ENCODE data around the gene RPL21.
"Not testable (repeated sequence)": the region's sequence is repeated elsewhere in the genome, so short reads cannot be mapped to it uniquely, and the experiment has no call there.

Gene RPL21

GRCh38 chr13:27259831-27260230 lies 8.5 kb downstream of the RPL21 start:
- no peak for DNase-seq

GRCh38 chr13:27261396-27261795 lies 10.0 kb downstream of the RPL21 start:
- DNase-seq = no peak

- DNase-seq = no peak
Measured at GRCh38 chr13:27263438-27263837, 12.1 kb downstream of the RPL21 start.

- DNase-seq = peak; percentile 60
Measured at GRCh38 chr13:27264181-27264580, 12.8 kb downstream of the RPL21 start.

GRCh38 chr13:27264648-27265047 lies 13.3 kb downstream of the RPL21 start:
- no peak for DNase-seq

GRCh38 chr13:27266917-27267316 lies 15.6 kb downstream of the RPL21 start:
- DNase-seq = no peak

- DNase-seq = no peak
Measured at GRCh38 chr13:27267596-27267995, 16.2 kb downstream of the RPL21 start.

GRCh38 chr13:27269114-27269665 lies 17.8 kb downstream of the RPL21 start:
- no peak for DNase-seq

GRCh38 chr13:27270594-27271520 lies 19.5 kb downstream of the RPL21 start, which contains the start of gene RASL11A:
Gene RASL11A, plus strand, starts transcription at chr13:27270830. Its CDS starts 115 bp downstream, at chr13:27270945.
- DNase-seq = peak; percentile 82

GRCh38 chr13:27271570-27272096 lies 20.3 kb downstream of the RPL21 start:
- no peak for DNase-seq

- no peak for DNase-seq
Measured at GRCh38 chr13:27273658-27274425, 22.5 kb downstream of the RPL21 start.

GRCh38 chr13:27274631-27275030 lies 23.3 kb downstream of the RPL21 start:
- DNase-seq = peak; percentile 70

- DNase-seq = no peak
Measured at GRCh38 chr13:27276188-27276587, 24.8 kb downstream of the RPL21 start.

GRCh38 chr13:27279506-27279905 lies 28.1 kb downstream of the RPL21 start:
- DNase-seq = no peak

GRCh38 chr13:27280009-27280656 lies 28.8 kb downstream of the RPL21 start:
- no peak for DNase-seq

GRCh38 chr13:27280841-27281240 lies 29.5 kb downstream of the RPL21 start:
- no peak for DNase-seq

- peak; percentile 8 for DNase-seq
Measured at GRCh38 chr13:27281420-27281819, 30.1 kb downstream of the RPL21 start.

- peak; percentile 34 for DNase-seq
Measured at GRCh38 chr13:27283906-27284493, 32.6 kb downstream of the RPL21 start.

- no peak for DNase-seq
Measured at GRCh38 chr13:27288392-27288791, 37.0 kb downstream of the RPL21 start.

- DNase-seq = no peak
Measured at GRCh38 chr13:27289011-27289665, 37.8 kb downstream of the RPL21 start.

- no peak for DNase-seq
Measured at GRCh38 chr13:27290715-27291114, 39.4 kb downstream of the RPL21 start.

- DNase-seq = not testable (repeated sequence)
Measured at GRCh38 chr13:27291967-27292366, 40.6 kb downstream of the RPL21 start.

Measured in NCI-H146 (cell line).